Mucosa of descending colon (tissue), 3 donors: Measurements from ENCODE around the gene SLC23A2. TPM values are rescaled to one million over a fixed set of nuclear protein-coding genes. Genes with fewer than 3 reads are reported as not detected.
"Not testable (repeated sequence)": the region's sequence is repeated elsewhere in the genome, so short reads cannot be mapped to it uniquely, and the experiment has no call there.

ENCODE experiments used
- ATAC-seq: fragments of 200-7000 bp; cut with Tn5 transposase; one replicate; pipeline ENCODE4 v1.9.1; 2020; ENCODE audit warnings: mild to moderate bottlenecking, moderate library complexity
- DNase-seq, 3 donors: peaks; one replicate each; pipeline ENCODE4 v3.0.0-alpha.2; 2020
- H3K36me3 ChIP-seq: fragments of 200-600 bp; one replicate; pipeline ENCODE4 v1.8.0; 2021; ENCODE audit warnings: low read depth, mild to moderate bottlenecking
- H3K4me1 ChIP-seq: fragments of 200-600 bp; one replicate; pipeline ENCODE4 v1.8.0; 2021; ENCODE audit warnings: low read depth, mild to moderate bottlenecking
- H3K4me3 ChIP-seq: fragments of 200-600 bp; one replicate; pipeline ENCODE4 v1.8.0; 2021; ENCODE audit warnings: mild to moderate bottlenecking
- H3K9me3 ChIP-seq: fragments of 200-600 bp; one replicate; pipeline ENCODE4 v1.8.0; 2021; ENCODE audit warnings: mild to moderate bottlenecking
- CTCF ChIP-seq: fragments of 200-600 bp; IDR thresholded peaks from one replicate; pipeline ENCODE4 v1.8.0; 2022; ENCODE audit warnings: antibody characterized with exemption, mild to moderate bottlenecking
- intact Hi-C, 2 donors: fragments of 100-400 bp; cut with DNase I in 1 of 2; cut with micrococcal nuclease in 1 of 2; formaldehyde crosslinking; loops; one replicate each; pipeline versions ENCODE4 v1.11.0 to v1.11.1; 2022; cut with DNase I, micrococcal nuclease
- total RNA-seq, 3 donors: library from RNA; stranded (reverse); fragmentation: NEBNext Ultra II Directional in 2 of 3; extraction: Animal tissue kit (Norgen Biotek cat#: 25700) in 2 of 3; gene quantifications; one replicate each; pipeline versions ENCODE4 v1.2.1 to v1.2.4, GENCODE V29; 2021 to 2023
- donor health status: DM: no; HTN: no; CAD: no; lungs with moderate emphysema.
- donor health status: DM: no; HTN: no; CAD: no.
- donor health status: DM: no; HTN: yes; CAD: no.

The SLC23A2 gene
- total RNA-seq, 3 donors from 2014 or later, result 9.1 to 15.4 (median 9.4) TPM

- peak; percentile 82 for ATAC-seq
- H3K9me3 ChIP-seq, result no peaks in the 10 kb centered on the region
- H3K4me3 ChIP-seq, result no peak overlapping the region
- intact Hi-C loops, result no loop called here
- no peaks in the 10 kb centered on the region for H3K36me3 ChIP-seq
- no peaks in the 10 kb centered on the region for H3K4me1 ChIP-seq
- no peak for TF ChIP-seq CTCF
- DNase-seq, result no peak
Observed at GRCh38 chr20:5020760-5021159, 19.4 kb upstream of the SLC23A2 start.

GRCh38 chr20:5013682-5014447 is 12.6 kb upstream of the SLC23A2 start:
- Histone ChIP-seq H3K4me1 (no peaks in the 10 kb centered on the region), H3K4me3 (no peak overlapping the region), H3K36me3 (no peaks in the 10 kb centered on the region), H3K9me3 (no peaks in the 10 kb centered on the region)
- TF ChIP-seq CTCF, result no peak
- DNase-seq, result no peak
- no peak for ATAC-seq
- intact Hi-C loops, result no loop called here

GRCh38 chr20:5008759-5009158 is 7.4 kb upstream of the SLC23A2 start:
- intact Hi-C loops, result no loop called here
- DNase-seq (no peak), ATAC-seq (peak; percentile 36)
- no peaks in the 10 kb centered on the region for H3K36me3 ChIP-seq
- H3K9me3 ChIP-seq, result no peaks in the 10 kb centered on the region
- H3K4me1 ChIP-seq, result no peaks in the 10 kb centered on the region
- TF ChIP-seq CTCF, result no peak
- H3K4me3 ChIP-seq, result no peak overlapping the region

GRCh38 chr20:5005326-5005725 is 4.0 kb upstream of the SLC23A2 start:
- intact Hi-C loops, result no loop called here
- H3K4me3 ChIP-seq, result no peak overlapping the region
- no peaks in the 10 kb centered on the region for H3K9me3 ChIP-seq
- ATAC-seq (no peak), DNase-seq (no peak)
- H3K4me1 ChIP-seq, result peaks cover 5% of the 10 kb centered on the region
- no peaks in the 10 kb centered on the region for H3K36me3 ChIP-seq
- no peak for TF ChIP-seq CTCF

GRCh38 chr20:5004825-5005224 is 3.5 kb upstream of the SLC23A2 start:
- H3K4me3 ChIP-seq, DNase-seq, H3K4me1 ChIP-seq, ATAC-seq, intact Hi-C loops, H3K9me3 ChIP-seq, H3K36me3 ChIP-seq: not testable (repeated sequence)

GRCh38 chr20:5003626-5004025 is 2.3 kb upstream of the SLC23A2 start:
- Histone ChIP-seq H3K9me3 (no peaks in the 10 kb centered on the region), H3K36me3 (no peaks in the 10 kb centered on the region), H3K4me1 (peaks cover 12% of the 10 kb centered on the region), H3K4me3 (no peak overlapping the region)
- no peak for TF ChIP-seq CTCF
- ATAC-seq (no peak), DNase-seq (no peak)
- intact Hi-C loops, result no loop called here
